WTC11 (cell line): ENCODE data around the gene NAA25.

Experiments used
- AR ChIP-seq: fragments of 250-450 bp; sonication (Bioruptor Pico); IDR thresholded peaks from 2 replicates; pipeline ENCODE4 v1.9.0; 2021; ENCODE audit warnings: mild to moderate bottlenecking
- ATF6 ChIP-seq: sonication (generic); formaldehyde crosslinking; IDR thresholded peaks from 2 replicates; pipeline ENCODE4 v1.8.1; 2023; ENCODE audit warnings: mild to moderate bottlenecking, missing genetic modification reagents
- CBFB ChIP-seq: sonication (generic); formaldehyde crosslinking; IDR thresholded peaks from 2 replicates; pipeline ENCODE4 v1.8.1; 2022; ENCODE audit warnings: mild to moderate bottlenecking, low read depth, missing genetic modification reagents
- CREM ChIP-seq: sonication (generic); formaldehyde crosslinking; IDR thresholded peaks from 2 replicates; pipeline ENCODE4 v1.8.1; 2022; ENCODE audit warnings: mild to moderate bottlenecking, missing genetic modification reagents, moderate library complexity
- CTCF ChIP-seq: fragments of 200-600 bp; IDR thresholded peaks from 2 replicates; pipeline ENCODE4 v1.8.0; 2022; ENCODE audit warnings: antibody characterized with exemption
- MLX ChIP-seq: sonication (generic); formaldehyde crosslinking; IDR thresholded peaks from 2 replicates; pipeline ENCODE4 v1.8.1; 2023; ENCODE audit warnings: mild to moderate bottlenecking, missing genetic modification reagents, moderate library complexity
- USF1 ChIP-seq: sonication (generic); formaldehyde crosslinking; IDR thresholded peaks from 2 replicates; pipeline ENCODE4 v1.8.0; 2022; ENCODE audit warnings: mild to moderate bottlenecking, missing genetic modification reagents
- USF2 ChIP-seq: sonication (generic); formaldehyde crosslinking; IDR thresholded peaks from 2 replicates; pipeline ENCODE4 v1.8.1; 2023; ENCODE audit warnings: mild to moderate bottlenecking, missing genetic modification reagents, moderate library complexity

GRCh38 chr12:112023759-112024396, 84.7 kb downstream of the NAA25 start:
- TF ChIP-seq ATF6 (CRISPR knock-in tag), result no peak
- no peak for TF ChIP-seq AR (CRISPR knock-in tag)
- no peak for TF ChIP-seq CTCF
- no peak for TF ChIP-seq USF2
- no peak for TF ChIP-seq USF1 (CRISPR knock-in tag)
- TF ChIP-seq CREM (CRISPR knock-in tag), result no peak
- TF ChIP-seq CBFB, result no peak
- no peak for TF ChIP-seq MLX
